ENCODE data around the gene ITPKA.

DNA sequence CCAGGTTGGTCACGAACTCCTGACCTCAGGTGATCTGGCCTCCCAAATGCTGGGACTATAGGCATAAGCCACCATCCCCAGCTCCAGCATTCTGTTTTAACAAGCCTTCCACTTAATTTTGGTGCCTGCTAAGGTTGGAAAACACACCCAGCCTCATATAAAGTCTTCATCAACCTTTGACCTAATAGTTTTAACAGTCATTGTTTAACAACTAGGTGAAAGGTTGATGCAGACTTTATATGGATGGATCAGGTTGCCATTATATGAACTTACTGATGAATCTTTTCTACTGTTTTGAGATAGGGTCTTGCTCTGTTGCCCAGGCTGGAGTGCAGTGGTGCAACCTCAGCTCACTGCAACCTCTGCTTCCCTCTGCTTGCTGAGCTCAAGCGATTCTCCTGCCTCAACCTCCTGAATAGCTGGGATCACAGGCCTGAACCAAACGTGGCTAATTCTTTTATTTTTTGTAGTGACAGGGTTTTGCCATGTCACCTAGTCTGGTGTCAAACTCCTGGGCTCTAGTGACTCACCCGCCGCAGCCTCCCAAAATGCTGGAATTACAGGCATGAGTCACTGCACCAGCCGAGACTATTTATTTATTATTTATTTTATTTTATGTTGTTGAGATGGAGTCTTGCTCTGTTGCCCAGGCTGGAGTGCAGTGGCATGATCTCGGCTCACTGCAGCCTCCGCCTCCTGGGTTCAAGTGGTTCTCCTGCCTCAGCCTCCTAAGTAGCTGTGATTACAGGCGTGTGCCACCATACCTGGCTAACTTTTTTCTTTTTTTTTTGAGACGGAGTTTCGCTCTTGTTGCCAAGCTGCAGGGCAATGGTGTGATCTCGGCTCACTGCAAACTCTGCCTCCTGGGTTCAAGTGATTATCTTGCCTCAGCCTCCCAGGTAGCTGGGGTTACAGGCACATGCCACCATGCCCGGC lies 53.4 kb downstream of the ITPKA start:
- TF ChIP-seq, protein P1, sequence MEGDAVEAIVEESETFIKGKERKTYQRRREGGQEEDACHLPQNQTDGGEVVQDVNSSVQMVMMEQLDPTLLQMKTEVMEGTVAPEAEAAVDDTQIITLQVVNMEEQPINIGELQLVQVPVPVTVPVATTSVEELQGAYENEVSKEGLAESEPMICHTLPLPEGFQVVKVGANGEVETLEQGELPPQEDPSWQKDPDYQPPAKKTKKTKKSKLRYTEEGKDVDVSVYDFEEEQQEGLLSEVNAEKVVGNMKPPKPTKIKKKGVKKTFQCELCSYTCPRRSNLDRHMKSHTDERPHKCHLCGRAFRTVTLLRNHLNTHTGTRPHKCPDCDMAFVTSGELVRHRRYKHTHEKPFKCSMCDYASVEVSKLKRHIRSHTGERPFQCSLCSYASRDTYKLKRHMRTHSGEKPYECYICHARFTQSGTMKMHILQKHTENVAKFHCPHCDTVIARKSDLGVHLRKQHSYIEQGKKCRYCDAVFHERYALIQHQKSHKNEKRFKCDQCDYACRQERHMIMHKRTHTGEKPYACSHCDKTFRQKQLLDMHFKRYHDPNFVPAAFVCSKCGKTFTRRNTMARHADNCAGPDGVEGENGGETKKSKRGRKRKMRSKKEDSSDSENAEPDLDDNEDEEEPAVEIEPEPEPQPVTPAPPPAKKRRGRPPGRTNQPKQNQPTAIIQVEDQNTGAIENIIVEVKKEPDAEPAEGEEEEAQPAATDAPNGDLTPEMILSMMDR (IDR thresholded peaks at IDR 0.05), result no peak
- TF ChIP-seq EZH2 (IDR thresholded peaks at IDR 0.05; ENCODE audit: borderline replicate concordance, insufficient read depth, low read depth, low read length, poor library complexity, severe bottlenecking), result no peak

Measured in B cell (primary cell).